ENCODE measurements around the gene GPX5.

The GPX5 gene

GRCh38 chr6:28565823-28566526 lies 40.3 kb downstream of the GPX5 start:
- FAIRE-seq, result no peak

DNA sequence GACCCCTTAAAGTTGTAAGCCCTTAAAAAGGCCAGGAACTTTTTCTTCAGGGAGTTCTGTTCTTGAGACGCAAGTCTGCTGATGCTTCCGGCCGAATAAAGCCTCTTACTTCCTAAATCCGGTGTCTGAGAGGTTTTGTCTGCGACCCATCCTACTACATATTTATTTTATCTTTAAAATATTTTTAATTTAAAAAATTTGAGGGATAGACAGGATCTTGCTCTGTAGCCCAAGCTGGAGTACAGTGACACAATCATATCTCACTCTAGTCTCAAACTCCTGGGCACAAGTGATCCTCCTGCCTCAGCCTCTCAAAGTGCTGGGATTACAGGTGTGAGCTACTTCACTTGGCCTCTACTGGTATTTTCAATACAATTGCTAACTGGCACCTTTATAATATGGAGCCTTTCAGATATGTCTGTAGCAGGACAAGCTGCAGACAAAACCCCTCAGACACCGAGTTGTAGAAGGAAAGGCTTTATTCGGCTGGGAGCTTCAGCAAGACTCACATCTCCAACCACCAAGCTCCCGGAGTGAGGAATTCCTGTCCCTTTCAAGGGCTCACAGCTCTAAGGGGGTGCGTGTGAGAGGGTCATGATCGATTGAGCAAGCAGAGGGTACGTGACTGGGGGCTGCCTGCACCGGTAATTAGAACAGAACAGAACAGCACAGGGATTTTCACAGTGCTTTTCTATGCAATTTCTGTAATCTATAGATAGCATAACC lies 41.0 kb downstream of the GPX5 start:
- no peak for FAIRE-seq

DNA sequence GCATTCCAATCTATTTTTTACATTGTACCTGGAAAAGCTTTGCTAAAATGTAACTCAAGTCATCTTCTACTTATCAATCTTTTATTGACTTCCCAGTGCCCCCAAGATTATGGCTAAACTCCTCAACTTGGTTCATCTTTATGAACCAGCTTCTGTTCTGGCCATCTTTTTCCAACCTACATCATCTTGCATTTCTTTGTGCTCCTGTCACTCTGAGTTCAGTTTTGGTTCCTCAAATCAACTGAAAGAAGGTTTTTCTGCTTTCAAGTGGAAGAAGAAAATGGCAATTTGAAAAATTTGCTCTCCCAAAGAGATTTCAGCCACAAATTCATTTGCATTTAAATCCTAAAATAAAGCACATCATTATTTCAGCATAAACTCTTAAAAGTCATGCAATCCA lies 41.8 kb downstream of the GPX5 start:
- FAIRE-seq, result no peak

GRCh38 chr6:28568515-28569108 lies 42.9 kb downstream of the GPX5 start:
- no peak for FAIRE-seq

DNA sequence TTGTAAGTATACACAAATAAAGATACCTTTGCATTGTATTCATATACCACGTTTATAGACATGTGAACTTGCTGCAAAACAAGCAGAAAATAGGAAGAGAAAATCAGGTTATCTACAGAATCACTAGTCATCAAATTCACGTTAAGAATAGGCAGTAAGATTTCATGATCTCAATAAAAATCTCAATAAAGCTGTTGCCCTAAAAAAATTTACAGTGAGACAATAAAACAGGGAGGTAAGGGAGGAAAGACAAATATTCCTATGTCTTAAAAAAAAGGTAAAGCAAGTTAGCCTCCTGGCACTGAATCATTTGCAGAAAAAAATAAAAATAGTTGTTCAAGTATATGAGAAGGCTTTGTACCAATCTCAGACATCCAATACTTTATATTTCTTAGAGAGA lies 44.1 kb downstream of the GPX5 start:
- no peak for FAIRE-seq

GRCh38 chr6:28580475-28580874 lies 54.8 kb downstream of the GPX5 start:
- no peak for FAIRE-seq

DNA sequence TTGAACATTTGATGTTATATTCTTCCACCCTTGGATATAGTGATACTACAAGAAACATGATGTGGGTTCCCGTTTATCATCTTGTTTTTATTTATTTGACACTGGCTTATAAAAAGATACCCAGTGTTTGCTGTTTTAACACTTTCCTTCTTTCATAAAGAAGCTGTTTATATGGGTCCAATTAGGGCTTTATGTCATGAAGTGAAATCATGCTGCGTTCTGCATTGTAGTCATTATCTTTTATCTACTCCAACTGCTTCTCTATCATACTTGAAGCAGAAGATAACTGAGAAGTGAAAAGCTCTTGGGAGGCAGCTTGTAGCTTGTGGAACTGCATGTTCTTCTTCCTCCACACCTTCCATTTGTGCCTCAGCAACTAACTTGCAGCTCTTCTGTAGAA lies 57.8 kb downstream of the GPX5 start:
- FAIRE-seq, result no peak

Data from A204.1 (cell line).